HepG2 (cell line): Measurements from ENCODE around the gene ALDOA. TPM values are rescaled to one million over a fixed set of nuclear protein-coding genes. Genes with fewer than 3 reads are reported as not detected.

Experiments used
- CREM ChIP-seq, 2 experiments: sonication (generic) in 1 of 2; formaldehyde crosslinking in 1 of 2; IDR thresholded peaks; 2 replicates each; pipeline versions ENCODE4 v1.4.0 to v1.6.1; 2016 to 2020; ENCODE audit warnings: antibody characterized with exemption in 1 of 2, mild to moderate bottlenecking in 1 of 2, missing genetic modification reagents in 1 of 2
- HIVEP1 ChIP-seq: sonication (generic); formaldehyde crosslinking; IDR thresholded peaks from 2 replicates; pipeline ENCODE4 v1.4.0; 2020; ENCODE audit warnings: mild to moderate bottlenecking, missing genetic modification reagents
- KLF16 ChIP-seq, 2 experiments: sonication (generic) in 1 of 2; formaldehyde crosslinking in 1 of 2; IDR thresholded peaks; 2 replicates each; pipeline versions ENCODE4 v1.6.1 to v1.8.0; 2016 to 2023; ENCODE audit warnings: missing genetic modification reagents in 2 of 2, missing compliant biosample characterization in 1 of 2
- MTF2 ChIP-seq: sonication (generic); formaldehyde crosslinking; IDR thresholded peaks from 2 replicates; pipeline ENCODE4 v1.5.0; 2020; ENCODE audit warnings: missing genetic modification reagents, borderline replicate concordance
- RCOR2 ChIP-seq: IDR thresholded peaks from 2 replicates; pipeline ENCODE4 v1.6.1; 2016; ENCODE audit warnings: missing biosample characterization, missing genetic modification reagents
- SALL1 ChIP-seq: sonication (generic); formaldehyde crosslinking; IDR thresholded peaks from 2 replicates; pipeline ENCODE4 v1.8.0; 2022; ENCODE audit warnings: mild to moderate bottlenecking, missing genetic modification reagents
- SALL2 ChIP-seq: sonication (generic); formaldehyde crosslinking; IDR thresholded peaks from 2 replicates; pipeline ENCODE4 v1.8.1; 2023; ENCODE audit warnings: mild to moderate bottlenecking, missing genetic modification reagents, inconsistent platforms
- SKI ChIP-seq: fragments of 450-650 bp; IDR thresholded peaks from one replicate; pipeline ENCODE4 v1.6.1; 2018; ENCODE audit warnings: mild to moderate bottlenecking; ENCODE audit not compliant: partially characterized antibody
- TGIF2 ChIP-seq: IDR thresholded peaks from 2 replicates; pipeline ENCODE4 v1.6.1; 2016; ENCODE audit warnings: control low read depth, missing compliant biosample characterization
- ZNF20 ChIP-seq: sonication (generic); formaldehyde crosslinking; IDR thresholded peaks from 2 replicates; pipeline ENCODE4 v1.4.0; 2020; ENCODE audit warnings: mild to moderate bottlenecking, moderate library complexity, missing genetic modification reagents
- ZNF296 ChIP-seq: sonication (generic); formaldehyde crosslinking; conservative IDR thresholded peaks from 2 replicates; pipeline ENCODE4 v1.5.0; 2020; ENCODE audit warnings: mild to moderate bottlenecking, missing genetic modification reagents
- ZNF510 ChIP-seq: sonication (generic); formaldehyde crosslinking; IDR thresholded peaks from 2 replicates; pipeline ENCODE4 v1.4.0; 2020; ENCODE audit warnings: low read depth, mild to moderate bottlenecking, missing genetic modification reagents
- ZSCAN29 ChIP-seq: sonication (generic); formaldehyde crosslinking; conservative IDR thresholded peaks from 2 replicates; pipeline ENCODE4 v1.4.0; 2020; ENCODE audit warnings: mild to moderate bottlenecking, missing genetic modification reagents
- polyA plus RNA-seq, 8 experiments: library from polyadenylated mRNA; depleted of rRNA in 3 of 8; stranded (reverse) in 7 of 8; unstranded in 1 of 8; fragments of >200 nt; fragmentation: Illumina TruSeq in 4 of 8; extraction: Trizol in 4 of 8; gene quantifications; 2 replicates each; pipeline versions ENCODE4 v1.2.1 to v1.2.3, GENCODE V29; 2011 to 2016; ENCODE audit warnings: low read depth in 4 of 8, missing spikeins in 1 of 8, mixed read lengths in 1 of 8; ENCODE audit not compliant: insufficient read depth in 1 of 8
- total RNA-seq, 5 experiments: library from RNA; depleted of rRNA; stranded (reverse); fragments of >200 nt; fragmentation: Illumina TruSeq; extraction: Trizol; gene quantifications; 2 replicates each; pipeline ENCODE4 v1.2.3, GENCODE V29; 2016; ENCODE audit warnings: low read depth in 1 of 5
- TF ChIP-seq, protein P1 (sequence below): sonication (generic); formaldehyde crosslinking; IDR thresholded peaks from 2 replicates; pipeline ENCODE4 v1.4.0; 2020; ENCODE audit warnings: missing genetic modification reagents
- TF ChIP-seq, protein P2 (sequence below): sonication (generic); formaldehyde crosslinking; IDR thresholded peaks from 2 replicates; pipeline ENCODE4 v1.8.0; 2022; ENCODE audit warnings: mild to moderate bottlenecking, missing genetic modification reagents, moderate library complexity
- TF ChIP-seq, protein P3 (sequence below): sonication (generic); formaldehyde crosslinking; IDR thresholded peaks from 2 replicates; pipeline ENCODE4 v1.4.0; 2020; ENCODE audit warnings: missing genetic modification reagents, mild to moderate bottlenecking, borderline replicate concordance
- TF ChIP-seq, protein P4 (sequence below): IDR thresholded peaks from 2 replicates; pipeline ENCODE4 v1.6.1; 2016; ENCODE audit warnings: low read depth
- TF ChIP-seq, protein P5 (sequence below): sonication (generic); formaldehyde crosslinking; IDR thresholded peaks from 2 replicates; pipeline ENCODE4 v1.4.0; 2020; ENCODE audit warnings: missing genetic modification reagents
- TF ChIP-seq, protein P6 (sequence below): IDR thresholded peaks from 2 replicates; pipeline ENCODE4 v1.6.1; 2016; ENCODE audit warnings: missing compliant biosample characterization, missing genetic modification reagents, borderline replicate concordance

ALDOA gene
- total and polyA plus RNA-seq, 2 of the 13 experiments (the other 11 are each of a cell fraction or from before 2014, with no cell fraction given): 925 to 1,884 TPM

DNA sequence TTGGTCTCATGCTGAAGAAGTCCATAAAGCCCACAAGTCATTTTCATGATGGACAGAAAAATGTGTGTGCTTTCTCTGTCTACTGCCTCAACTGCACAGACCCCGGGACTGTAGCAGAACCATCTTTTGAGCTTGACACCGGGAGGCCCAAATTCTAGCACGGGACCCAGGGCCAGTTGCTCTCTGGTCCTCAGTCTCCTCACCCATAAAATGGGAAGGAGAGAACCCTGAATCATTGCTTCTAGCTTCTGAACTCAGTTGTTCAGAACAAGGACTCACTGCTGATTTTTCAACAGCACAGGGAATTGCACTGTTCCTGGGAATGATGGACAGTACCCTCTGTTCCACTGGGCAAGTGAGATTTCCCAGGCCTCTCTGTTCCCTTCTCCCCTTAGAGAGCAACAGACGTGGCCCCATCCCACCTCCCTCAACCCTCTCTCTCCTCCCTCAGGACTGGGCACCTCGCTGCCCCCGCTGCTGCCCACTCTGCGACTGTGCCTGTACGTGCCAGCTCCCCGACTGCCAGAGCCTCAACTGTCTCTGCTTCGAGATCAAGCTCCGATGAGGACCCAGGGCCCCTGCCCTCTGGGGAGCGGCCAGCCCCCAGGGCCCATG, 2.2 kb upstream of the ALDOA start (continued):
- TF ChIP-seq, protein P1, sequence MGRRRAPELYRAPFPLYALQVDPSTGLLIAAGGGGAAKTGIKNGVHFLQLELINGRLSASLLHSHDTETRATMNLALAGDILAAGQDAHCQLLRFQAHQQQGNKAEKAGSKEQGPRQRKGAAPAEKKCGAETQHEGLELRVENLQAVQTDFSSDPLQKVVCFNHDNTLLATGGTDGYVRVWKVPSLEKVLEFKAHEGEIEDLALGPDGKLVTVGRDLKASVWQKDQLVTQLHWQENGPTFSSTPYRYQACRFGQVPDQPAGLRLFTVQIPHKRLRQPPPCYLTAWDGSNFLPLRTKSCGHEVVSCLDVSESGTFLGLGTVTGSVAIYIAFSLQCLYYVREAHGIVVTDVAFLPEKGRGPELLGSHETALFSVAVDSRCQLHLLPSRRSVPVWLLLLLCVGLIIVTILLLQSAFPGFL (CRISPR knock-in tag): 0 out of 2 replicates have a peak, but pooled peaks have one; percentile 45
- TF ChIP-seq, protein P2, sequence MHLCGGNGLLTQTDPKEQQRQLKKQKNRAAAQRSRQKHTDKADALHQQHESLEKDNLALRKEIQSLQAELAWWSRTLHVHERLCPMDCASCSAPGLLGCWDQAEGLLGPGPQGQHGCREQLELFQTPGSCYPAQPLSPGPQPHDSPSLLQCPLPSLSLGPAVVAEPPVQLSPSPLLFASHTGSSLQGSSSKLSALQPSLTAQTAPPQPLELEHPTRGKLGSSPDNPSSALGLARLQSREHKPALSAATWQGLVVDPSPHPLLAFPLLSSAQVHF (CRISPR knock-in tag): 0 out of 2 replicates have a peak, but pooled peaks have one; percentile 68
- TF ChIP-seq ZSCAN29 (CRISPR knock-in tag) (no peak), SALL2 (no peak; the same call in 1 of the 2 replicates), ZNF510 (no peak), MTF2 (no peak), SALL1 (no peak), SKI (no peak), ZNF296 (no peak), RCOR2 (CRISPR knock-in tag) (0 out of 2 replicates have a peak, but pooled peaks have one; percentile 37), HIVEP1 (CRISPR knock-in tag) (no peak), TGIF2 (CRISPR knock-in tag) (no peak), CREM (IDR thresholded peaks at IDR 0.05) (no peak), CREM (CRISPR knock-in tag; IDR thresholded peaks at IDR 0.05) (no peak), ZNF20 (CRISPR knock-in tag) (no peak), KLF16 (CRISPR knock-in tag; IDR thresholded peaks at IDR 0.05) (no peak)
- TF ChIP-seq, protein P3, sequence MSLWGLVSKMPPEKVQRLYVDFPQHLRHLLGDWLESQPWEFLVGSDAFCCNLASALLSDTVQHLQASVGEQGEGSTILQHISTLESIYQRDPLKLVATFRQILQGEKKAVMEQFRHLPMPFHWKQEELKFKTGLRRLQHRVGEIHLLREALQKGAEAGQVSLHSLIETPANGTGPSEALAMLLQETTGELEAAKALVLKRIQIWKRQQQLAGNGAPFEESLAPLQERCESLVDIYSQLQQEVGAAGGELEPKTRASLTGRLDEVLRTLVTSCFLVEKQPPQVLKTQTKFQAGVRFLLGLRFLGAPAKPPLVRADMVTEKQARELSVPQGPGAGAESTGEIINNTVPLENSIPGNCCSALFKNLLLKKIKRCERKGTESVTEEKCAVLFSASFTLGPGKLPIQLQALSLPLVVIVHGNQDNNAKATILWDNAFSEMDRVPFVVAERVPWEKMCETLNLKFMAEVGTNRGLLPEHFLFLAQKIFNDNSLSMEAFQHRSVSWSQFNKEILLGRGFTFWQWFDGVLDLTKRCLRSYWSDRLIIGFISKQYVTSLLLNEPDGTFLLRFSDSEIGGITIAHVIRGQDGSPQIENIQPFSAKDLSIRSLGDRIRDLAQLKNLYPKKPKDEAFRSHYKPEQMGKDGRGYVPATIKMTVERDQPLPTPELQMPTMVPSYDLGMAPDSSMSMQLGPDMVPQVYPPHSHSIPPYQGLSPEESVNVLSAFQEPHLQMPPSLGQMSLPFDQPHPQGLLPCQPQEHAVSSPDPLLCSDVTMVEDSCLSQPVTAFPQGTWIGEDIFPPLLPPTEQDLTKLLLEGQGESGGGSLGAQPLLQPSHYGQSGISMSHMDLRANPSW (CRISPR knock-in tag): no peak
- TF ChIP-seq, protein P4, sequence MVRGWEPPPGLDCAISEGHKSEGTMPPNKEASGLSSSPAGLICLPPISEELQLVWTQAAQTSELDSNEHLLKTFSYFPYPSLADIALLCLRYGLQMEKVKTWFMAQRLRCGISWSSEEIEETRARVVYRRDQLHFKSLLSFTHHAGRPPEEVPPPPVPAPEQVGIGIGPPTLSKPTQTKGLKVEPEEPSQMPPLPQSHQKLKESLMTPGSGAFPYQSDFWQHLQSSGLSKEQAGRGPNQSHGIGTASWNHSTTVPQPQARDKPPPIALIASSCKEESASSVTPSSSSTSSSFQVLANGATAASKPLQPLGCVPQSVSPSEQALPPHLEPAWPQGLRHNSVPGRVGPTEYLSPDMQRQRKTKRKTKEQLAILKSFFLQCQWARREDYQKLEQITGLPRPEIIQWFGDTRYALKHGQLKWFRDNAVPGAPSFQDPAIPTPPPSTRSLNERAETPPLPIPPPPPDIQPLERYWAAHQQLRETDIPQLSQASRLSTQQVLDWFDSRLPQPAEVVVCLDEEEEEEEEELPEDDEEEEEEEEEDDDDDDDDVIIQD (CRISPR knock-in tag): no peak
- TF ChIP-seq, protein P5, sequence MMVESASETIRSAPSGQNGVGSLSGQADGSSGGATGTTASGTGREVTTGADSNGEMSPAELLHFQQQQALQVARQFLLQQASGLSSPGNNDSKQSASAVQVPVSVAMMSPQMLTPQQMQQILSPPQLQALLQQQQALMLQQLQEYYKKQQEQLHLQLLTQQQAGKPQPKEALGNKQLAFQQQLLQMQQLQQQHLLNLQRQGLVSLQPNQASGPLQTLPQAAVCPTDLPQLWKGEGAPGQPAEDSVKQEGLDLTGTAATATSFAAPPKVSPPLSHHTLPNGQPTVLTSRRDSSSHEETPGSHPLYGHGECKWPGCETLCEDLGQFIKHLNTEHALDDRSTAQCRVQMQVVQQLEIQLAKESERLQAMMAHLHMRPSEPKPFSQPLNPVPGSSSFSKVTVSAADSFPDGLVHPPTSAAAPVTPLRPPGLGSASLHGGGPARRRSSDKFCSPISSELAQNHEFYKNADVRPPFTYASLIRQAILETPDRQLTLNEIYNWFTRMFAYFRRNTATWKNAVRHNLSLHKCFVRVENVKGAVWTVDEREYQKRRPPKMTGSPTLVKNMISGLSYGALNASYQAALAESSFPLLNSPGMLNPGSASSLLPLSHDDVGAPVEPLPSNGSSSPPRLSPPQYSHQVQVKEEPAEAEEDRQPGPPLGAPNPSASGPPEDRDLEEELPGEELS (CRISPR knock-in tag): 0 out of 2 replicates have a peak, but pooled peaks have one; percentile 23
- TF ChIP-seq, protein P6, sequence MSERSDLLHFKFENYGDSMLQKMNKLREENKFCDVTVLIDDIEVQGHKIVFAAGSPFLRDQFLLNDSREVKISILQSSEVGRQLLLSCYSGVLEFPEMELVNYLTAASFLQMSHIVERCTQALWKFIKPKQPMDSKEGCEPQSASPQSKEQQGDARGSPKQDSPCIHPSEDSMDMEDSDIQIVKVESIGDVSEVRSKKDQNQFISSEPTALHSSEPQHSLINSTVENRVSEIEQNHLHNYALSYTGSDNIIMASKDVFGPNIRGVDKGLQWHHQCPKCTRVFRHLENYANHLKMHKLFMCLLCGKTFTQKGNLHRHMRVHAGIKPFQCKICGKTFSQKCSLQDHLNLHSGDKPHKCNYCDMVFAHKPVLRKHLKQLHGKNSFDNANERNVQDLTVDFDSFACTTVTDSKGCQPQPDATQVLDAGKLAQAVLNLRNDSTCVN: no peak
